HG03066 (cell line): ENCODE data around the gene GNAT2.

Experiments
- ATAC-seq: cut with Tn5 transposase; IDR thresholded peaks from one replicate; pipeline ENCODE4 v1.9.1; 2021; ENCODE audit warnings: low read depth; ENCODE audit not compliant: unreplicated experiment

GNAT2 gene

DNA sequence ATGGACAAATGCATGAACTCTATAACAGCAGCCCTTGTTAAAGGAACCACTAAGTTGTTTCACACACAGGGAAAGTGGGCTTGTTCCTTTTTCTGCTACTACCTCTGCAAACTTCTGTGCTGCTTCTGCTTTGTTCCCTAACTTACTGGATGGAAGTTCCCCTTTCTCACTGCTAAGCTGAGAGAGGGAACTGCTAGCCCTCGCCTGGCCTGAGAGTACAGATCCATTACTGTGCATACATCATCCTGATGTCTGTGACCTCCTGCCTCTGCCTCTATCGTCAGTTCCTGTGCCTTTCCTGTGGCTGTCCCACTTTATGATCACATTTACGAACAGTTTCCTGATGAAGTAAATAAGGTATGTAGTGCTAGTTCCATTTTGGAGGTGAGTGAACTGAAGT is 3.5 kb downstream of the GNAT2 start:
- ATAC-seq: no peak

DNA sequence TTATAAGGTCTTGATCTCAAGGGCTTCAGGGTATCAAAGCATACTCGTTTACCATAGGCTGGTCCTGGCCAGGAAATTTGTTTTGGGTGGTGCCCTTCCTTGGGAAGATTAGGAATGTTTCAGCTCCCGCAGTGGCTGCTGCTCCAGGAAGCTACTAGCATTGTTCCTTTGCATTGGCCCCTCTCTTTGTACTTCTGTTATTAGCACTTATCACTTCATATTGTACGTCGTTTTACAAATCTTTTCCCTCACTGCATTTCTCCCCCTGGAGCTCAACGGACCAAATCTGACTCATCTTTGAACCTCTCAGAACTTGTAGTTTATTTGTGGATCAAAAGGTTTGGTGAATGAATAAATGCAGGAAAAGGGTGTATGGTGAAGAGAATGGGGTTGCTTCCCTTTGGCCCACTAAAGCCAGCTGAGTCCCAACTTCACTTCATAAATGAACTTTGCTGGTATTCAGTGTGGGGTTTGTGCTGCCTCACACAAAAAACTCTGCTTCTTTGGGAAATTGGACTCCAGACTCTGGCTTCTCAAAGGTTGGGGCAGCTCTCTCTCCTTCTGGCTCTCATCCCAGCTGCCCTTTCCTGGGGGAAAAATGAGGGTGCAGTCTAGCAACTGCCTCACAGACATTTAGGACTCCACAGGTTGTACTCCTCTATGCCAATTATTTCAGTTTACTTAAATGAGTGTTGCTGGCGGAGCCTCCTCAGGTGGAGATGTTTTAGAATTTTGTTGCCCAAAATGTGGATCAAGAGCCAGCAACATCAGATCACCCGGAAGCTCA is 5.9 kb downstream of the GNAT2 start:
- no peak for ATAC-seq

DNA sequence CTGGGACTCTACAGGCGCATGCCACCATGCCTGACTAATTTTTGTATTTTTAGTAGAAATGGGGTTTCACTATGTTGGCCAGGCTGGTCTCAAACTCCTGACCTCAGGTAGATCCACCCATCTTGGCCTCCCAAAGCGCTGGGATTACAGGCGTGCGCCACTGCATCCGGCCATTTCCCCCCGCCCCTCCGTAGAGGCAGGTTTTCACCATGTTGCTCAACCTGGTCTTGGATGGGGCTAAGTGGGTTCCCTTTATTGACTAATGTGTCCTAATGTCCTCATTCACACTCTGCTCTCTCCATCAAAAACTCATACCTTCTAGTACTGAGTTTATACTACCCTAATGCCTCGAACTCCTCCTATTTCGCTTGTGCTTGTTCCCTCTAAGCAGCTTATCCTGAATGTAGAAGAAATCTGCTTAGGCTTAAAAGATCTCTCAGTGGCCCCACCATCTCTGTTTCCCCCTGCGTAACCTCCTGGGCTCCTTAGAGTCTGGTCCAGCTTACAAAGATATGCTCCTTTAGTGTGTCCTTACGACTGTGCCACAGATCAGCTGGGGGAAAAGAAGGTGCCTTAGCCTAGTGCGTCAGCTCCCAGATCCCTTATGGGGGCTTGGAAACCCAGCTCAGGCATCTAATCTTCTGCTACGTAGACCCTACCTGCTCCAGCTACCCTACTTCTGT is 8.0 kb downstream of the GNAT2 start:
- no peak for ATAC-seq

DNA sequence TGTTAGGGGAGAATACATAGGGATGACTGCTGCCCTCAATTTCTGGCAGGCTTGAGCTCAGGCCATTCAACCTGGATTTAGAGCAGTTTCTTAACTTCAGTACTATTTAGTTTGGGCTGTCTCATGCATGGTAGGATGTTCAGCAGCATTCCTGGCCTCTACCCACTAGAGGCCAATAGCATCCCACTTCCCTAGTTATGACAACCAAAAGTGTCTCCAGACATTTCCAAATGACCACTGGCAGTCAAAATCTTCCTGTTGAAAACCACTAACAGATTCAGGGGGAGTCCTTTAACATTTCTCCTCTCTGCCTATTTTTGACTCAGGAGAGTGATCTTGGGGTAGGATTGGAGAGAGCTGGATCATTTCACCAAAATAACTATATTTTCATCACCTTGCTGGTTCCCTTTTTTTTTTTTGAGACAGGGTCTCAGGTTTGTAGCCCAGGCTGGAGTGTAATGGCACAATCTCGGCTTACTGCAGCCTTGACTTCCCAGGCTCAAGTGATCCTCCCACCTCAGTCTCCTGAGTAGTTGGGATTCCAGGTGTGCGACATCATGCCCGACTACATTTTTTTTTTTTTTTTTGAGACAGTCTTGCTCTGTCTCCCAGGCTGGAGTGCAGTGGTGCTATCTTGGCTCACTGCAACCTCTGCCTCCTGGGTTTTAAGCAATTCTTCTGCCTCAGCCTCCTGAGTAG is 8.7 kb downstream of the GNAT2 start:
- no peak for ATAC-seq

- ATAC-seq: no peak
These were observed 9.5 kb downstream of the GNAT2 start for GRCh38 chr1:109609881-109610280.

DNA sequence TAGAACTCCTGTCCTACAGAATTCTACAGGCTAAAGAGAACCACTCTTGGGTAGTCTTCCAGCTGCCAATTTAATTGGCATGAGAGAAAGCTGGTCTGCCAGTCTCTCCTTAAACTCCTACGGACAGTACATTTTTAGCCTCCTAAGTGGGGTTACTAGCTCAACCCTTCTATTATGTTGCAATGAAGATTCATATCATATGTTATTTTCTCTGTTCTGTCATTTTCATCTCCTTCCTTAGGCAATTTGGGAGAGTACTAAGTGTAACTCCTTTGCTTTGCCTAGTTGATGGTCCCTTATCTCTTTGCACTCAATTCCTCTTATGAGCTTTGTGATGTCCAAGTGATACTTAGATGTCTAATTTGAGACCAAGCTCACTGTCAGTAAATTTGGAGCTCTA is 14.0 kb downstream of the GNAT2 start:
- no peak for ATAC-seq

DNA sequence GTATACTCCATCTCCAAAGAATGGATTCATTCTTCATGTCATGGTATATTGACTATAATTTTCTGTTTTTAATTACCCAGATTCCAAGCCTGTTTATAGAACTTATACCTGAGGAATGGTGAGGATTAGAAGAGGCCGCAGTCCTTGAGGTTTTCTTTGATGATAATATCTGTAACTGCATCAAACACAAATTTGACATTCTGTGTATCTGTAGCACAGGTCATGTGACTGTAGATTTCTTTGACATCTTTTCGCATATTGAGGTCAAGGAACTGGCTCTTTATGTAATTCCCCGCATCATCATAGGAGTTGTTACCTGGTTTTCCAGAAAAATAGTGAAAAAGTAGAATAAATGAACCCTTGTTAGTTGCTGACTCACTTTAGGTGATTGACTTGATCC is 16.2 kb downstream of the GNAT2 start:
- ATAC-seq: no peak

GRCh38 chr1:109598655-109599054 is 20.8 kb downstream of the GNAT2 start:
- no peak for ATAC-seq

DNA sequence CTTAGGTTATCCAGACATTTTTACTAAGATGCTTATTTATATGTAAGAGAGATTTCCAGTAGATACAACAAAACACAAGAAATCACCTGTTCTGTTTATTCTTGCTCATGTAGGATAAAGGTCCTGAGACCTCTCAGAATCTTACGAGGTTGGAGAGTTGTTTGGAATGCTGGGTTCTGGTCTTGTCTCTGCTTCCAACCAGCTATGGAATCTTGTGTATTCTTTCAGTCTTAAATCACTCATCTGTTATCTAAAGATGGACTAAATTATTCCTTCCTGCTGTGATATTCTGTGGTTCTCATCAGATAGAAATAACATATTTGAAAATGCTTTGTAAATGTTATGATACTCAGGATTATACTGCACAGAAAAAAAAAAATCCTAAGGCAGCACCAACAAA is 21.3 kb downstream of the GNAT2 start:
- no peak for ATAC-seq

DNA sequence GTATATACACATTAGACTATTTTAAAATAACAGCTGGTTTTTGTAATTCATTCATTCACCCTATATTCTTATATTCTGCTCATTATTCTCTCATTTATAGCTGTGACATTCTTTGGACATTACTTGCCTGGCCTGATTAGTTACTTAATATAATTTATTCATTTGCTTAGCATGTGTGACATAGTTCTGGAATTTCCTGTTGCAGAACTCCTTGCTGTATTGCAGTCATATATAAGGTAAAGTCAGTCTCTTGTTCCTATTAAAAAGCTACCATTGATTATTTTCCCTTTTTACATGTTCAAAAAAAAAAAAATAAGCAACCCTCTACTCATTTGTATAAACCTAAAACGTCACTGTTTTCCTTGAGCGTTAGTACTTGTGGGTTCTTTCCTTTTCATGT is 23.9 kb downstream of the GNAT2 start:
- ATAC-seq: no peak

DNA sequence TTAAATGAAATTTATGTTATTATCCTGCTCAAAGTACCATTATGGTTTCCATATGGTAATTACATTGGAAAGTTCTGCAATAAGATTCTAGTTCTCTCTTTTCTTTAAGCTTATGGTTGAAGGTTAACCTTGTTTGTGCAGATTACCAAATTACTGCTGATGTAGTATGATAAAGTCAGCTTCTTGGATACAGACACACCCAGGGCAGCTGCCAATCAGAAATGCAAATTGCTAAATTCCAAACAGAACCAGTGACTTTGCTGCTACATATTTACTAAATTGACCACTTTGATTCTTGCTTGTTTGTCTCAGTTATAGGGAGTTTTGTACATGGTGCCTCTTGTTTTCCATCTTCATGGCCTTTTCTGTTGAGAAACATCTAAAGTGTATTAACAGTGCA is 26.5 kb downstream of the GNAT2 start:
- ATAC-seq: no peak

DNA sequence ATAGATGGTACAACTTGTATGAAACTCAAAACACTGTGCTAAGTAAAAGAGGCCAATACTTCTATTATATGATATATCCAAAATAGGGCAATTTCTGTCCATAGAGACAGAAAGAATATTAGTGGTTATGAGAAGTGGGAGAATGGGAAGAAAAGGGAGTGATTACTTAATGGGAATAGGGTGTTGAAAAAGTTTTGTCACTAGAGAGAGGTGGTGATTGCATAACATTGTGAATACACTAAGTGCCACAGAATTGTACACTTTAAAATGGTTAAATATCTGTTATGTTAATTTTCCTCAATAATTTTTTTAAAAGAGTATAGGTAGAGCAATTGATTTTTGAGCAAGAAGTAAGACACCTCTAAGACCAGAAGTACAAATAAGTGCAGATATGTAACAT is 29.7 kb downstream of the GNAT2 start:
- ATAC-seq: no peak

GRCh38 chr1:109589177-109589576 is 30.2 kb downstream of the GNAT2 start:
- ATAC-seq: no peak

DNA sequence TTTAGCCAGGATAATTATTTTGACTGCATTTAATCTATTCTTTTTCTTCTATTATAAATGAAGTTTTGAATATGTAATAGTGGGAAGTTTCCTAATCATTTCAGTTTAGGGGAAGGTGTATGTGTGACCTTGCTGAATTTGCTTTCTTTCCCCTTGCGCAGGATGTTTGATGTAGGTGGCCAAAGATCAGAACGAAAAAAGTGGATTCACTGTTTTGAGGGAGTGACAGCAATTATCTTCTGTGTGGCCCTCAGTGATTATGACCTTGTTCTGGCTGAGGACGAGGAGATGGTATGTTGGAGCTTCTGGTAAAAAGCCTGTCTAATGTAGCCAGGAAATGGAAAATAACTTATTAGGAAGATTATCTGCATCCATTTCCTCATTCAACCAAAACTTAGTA is 33.4 kb downstream of the GNAT2 start:
- ATAC-seq: no peak

- no peak for ATAC-seq
These were observed 34.6 kb downstream of the GNAT2 start for GRCh38 chr1:109584766-109585165.

DNA sequence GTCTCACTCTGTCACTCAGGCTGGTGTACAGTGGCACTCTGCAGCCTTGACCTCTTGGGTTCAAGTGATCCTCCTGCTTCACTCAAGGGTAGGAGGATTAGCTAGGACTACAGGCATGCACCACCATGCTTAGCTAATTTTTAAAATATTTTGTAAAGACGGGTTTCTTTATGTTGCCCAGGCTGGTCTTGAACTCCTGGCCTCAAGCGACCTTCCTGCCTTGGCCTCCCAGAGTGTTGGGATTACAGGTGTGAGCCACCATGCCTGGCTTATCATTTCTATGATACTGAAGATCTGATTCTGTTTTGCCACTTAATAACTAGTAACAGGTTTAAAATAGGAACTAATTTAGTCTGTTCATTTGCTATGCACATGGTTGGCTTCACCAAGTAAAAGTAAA is 37.4 kb downstream of the GNAT2 start:
- no peak for ATAC-seq

GRCh38 chr1:109579491-109579890 is 39.9 kb downstream of the GNAT2 start:
- ATAC-seq: no peak

GRCh38 chr1:109578947-109579443 is 40.4 kb downstream of the GNAT2 start:
- no peak for ATAC-seq

DNA sequence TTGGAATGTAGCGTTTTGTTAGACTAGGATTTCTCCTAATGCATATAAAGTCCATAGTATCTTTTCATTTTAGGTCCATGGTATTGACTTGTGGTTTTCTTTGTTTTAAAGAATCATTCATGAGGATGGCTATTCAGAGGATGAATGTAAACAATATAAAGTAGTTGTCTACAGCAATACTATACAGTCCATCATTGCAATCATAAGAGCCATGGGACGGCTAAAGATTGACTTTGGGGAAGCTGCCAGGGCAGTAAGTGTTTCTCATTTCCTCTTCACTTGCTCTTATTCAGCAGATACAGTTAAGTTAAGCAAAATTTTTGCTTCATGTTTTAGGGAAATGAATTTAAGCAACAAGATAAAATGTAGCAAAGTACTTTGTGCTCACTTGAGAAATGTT is 45.6 kb downstream of the GNAT2 start:
- ATAC-seq: no peak

DNA sequence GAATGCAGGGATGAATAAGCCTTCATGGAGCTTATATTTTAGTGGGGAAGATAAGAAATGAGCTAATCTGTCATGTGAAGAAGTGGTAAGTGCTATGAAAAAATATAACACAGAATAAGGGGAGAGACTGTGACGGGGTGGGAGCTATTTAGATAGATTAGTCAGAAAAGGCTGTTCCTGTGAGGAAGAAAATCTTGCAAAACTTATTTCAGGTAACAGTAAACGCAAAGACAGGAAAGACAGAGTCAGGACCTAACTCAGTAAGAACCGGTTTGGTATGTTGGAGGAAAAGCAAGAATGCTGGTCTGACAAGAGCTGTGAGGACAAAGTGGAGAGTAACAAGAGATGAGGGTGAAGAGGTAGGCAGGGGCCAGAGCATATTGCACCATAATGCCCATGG is 49.0 kb downstream of the GNAT2 start:
- ATAC-seq: no peak

- no peak for ATAC-seq
These were observed 50.1 kb downstream of the GNAT2 start for GRCh38 chr1:109569323-109569722.
